ENCODE measurements around the gene FBXO42.
"Not testable (repeated sequence)": the region's sequence is repeated elsewhere in the genome, so short reads cannot be mapped to it uniquely, and the experiment has no call there.

The FBXO42 gene

GRCh38 chr1:16235347-16235746, 116.9 kb downstream of the FBXO42 start:
- peaks cover 18% of the 10 kb centered on the region for H3K4me1 ChIP-seq (ENCODE audit: control insufficient read depth, insufficient read depth, low read length)
- no peak overlapping the region for H3K4me3 ChIP-seq (ENCODE audit: low read length)
- no peak overlapping the region for H3K9ac ChIP-seq (ENCODE audit: low read length)
- no peaks in the 10 kb centered on the region for H3K9me3 ChIP-seq (ENCODE audit: control insufficient read depth, low read length)
- no peak for DNase-seq (ENCODE audit: low read depth)
- no peaks in the 10 kb centered on the region for H3K27me3 ChIP-seq (replicated peaks; ENCODE audit: control insufficient read depth, insufficient read depth, low read length)
- no peaks in the 10 kb centered on the region for H3K36me3 ChIP-seq (ENCODE audit: control insufficient read depth, insufficient read depth, low read length, severe bottlenecking)

DNA sequence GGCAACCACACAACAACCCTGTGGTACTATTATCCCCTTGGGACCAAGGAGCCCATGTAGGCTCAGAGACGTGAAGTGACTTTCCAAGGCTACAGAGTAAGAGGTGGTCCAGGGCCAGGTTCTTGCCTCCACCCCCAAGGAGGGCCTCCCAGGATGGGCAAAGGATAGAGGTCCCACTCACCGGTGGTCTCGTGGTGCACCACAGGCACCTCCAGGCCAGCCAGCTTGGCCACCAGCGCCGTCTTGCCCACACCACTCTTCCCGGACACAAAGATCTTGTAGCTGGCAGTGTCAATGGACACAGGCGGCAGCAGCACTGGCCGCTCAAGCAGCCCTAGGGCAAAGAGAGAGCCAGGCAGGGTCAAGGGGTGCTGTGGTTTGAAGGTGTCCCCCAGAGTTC, 118.8 kb downstream of the FBXO42 start:
- H3K9ac ChIP-seq (ENCODE audit: low read length) = no peak overlapping the region
- no peak for DNase-seq (ENCODE audit: low read depth)
- H3K36me3 ChIP-seq (ENCODE audit: control insufficient read depth, insufficient read depth, low read length, severe bottlenecking) = no peaks in the 10 kb centered on the region
- H3K4me3 ChIP-seq (ENCODE audit: low read length) = no peak overlapping the region
- peaks cover 1% of the 10 kb centered on the region for H3K27me3 ChIP-seq (replicated peaks; ENCODE audit: control insufficient read depth, insufficient read depth, low read length)
- peaks cover 18% of the 10 kb centered on the region for H3K4me1 ChIP-seq (ENCODE audit: control insufficient read depth, insufficient read depth, low read length)
- H3K9me3 ChIP-seq (ENCODE audit: control insufficient read depth, low read length) = no peaks in the 10 kb centered on the region

DNA sequence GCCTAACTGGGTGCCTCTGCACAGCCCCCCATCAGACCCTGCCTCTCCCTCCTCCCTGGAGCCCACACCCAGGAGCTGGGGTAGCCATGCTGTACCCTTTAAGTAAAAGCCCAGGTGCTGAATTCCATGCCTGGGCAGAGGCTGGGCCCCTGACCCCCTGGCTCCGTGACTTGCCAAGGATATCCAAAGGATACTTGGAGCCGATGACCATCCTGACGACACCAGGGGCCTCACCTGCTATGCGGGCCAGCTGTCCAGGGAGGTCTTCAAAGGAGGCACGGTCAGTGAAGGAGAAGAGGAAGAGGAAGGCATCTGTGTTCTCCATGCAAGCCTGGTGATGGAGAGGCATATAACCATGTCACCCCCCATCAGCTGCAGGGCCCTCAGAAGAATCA, 120.0 kb downstream of the FBXO42 start:
- no peaks in the 10 kb centered on the region for H3K9me3 ChIP-seq (ENCODE audit: control insufficient read depth, low read length)
- H3K27me3 ChIP-seq (replicated peaks; ENCODE audit: control insufficient read depth, insufficient read depth, low read length) = peaks cover 12% of the 10 kb centered on the region
- no peak for DNase-seq (ENCODE audit: low read depth)
- H3K4me1 ChIP-seq (ENCODE audit: control insufficient read depth, insufficient read depth, low read length) = peaks cover 11% of the 10 kb centered on the region
- H3K9ac ChIP-seq (ENCODE audit: low read length) = no peak overlapping the region
- H3K4me3 ChIP-seq (ENCODE audit: low read length) = no peak overlapping the region
- H3K36me3 ChIP-seq (ENCODE audit: control insufficient read depth, insufficient read depth, low read length, severe bottlenecking) = no peaks in the 10 kb centered on the region

GRCh38 chr1:16231331-16232315, 120.7 kb downstream of the FBXO42 start:
- H3K4me3 ChIP-seq (ENCODE audit: low read length) = no peak overlapping the region
- H3K9ac ChIP-seq (ENCODE audit: low read length) = no peak overlapping the region
- H3K4me1 ChIP-seq (ENCODE audit: control insufficient read depth, insufficient read depth, low read length) = peaks cover 6% of the 10 kb centered on the region
- H3K36me3 ChIP-seq (ENCODE audit: control insufficient read depth, insufficient read depth, low read length, severe bottlenecking) = no peaks in the 10 kb centered on the region
- H3K27me3 ChIP-seq (replicated peaks; ENCODE audit: control insufficient read depth, insufficient read depth, low read length) = peaks cover 13% of the 10 kb centered on the region
- no peak for DNase-seq (ENCODE audit: low read depth)
- H3K9me3 ChIP-seq (ENCODE audit: control insufficient read depth, low read length) = no peaks in the 10 kb centered on the region

DNA sequence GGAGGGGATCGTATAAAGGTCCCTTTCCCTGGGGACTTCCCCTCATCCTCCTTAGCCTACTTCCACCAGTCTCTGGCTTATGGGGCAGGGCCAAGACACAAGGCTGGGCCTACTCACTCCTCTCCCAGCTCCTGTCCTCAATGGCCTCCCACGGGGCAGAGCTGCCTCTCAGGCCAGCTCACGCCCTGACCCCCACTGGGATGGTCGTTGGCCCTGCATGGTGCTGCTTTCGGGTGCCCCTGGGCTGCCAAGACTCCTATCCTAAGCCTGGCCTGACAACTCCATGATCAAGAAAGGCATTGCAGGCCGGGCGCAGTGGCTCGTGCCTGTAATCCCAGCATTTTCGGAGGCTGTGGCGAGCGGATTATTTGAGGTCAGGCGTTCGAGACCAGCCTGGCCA, 121.5 kb downstream of the FBXO42 start:
- no peak overlapping the region for H3K9ac ChIP-seq (ENCODE audit: low read length)
- H3K36me3 ChIP-seq (ENCODE audit: control insufficient read depth, insufficient read depth, low read length, severe bottlenecking) = no peaks in the 10 kb centered on the region
- no peaks in the 10 kb centered on the region for H3K9me3 ChIP-seq (ENCODE audit: control insufficient read depth, low read length)
- H3K27me3 ChIP-seq (replicated peaks; ENCODE audit: control insufficient read depth, insufficient read depth, low read length) = peaks cover 21% of the 10 kb centered on the region
- no peak overlapping the region for H3K4me3 ChIP-seq (ENCODE audit: low read length)
- DNase-seq (ENCODE audit: low read depth) = no peak
- H3K4me1 ChIP-seq (ENCODE audit: control insufficient read depth, insufficient read depth, low read length) = no peaks in the 10 kb centered on the region

DNA sequence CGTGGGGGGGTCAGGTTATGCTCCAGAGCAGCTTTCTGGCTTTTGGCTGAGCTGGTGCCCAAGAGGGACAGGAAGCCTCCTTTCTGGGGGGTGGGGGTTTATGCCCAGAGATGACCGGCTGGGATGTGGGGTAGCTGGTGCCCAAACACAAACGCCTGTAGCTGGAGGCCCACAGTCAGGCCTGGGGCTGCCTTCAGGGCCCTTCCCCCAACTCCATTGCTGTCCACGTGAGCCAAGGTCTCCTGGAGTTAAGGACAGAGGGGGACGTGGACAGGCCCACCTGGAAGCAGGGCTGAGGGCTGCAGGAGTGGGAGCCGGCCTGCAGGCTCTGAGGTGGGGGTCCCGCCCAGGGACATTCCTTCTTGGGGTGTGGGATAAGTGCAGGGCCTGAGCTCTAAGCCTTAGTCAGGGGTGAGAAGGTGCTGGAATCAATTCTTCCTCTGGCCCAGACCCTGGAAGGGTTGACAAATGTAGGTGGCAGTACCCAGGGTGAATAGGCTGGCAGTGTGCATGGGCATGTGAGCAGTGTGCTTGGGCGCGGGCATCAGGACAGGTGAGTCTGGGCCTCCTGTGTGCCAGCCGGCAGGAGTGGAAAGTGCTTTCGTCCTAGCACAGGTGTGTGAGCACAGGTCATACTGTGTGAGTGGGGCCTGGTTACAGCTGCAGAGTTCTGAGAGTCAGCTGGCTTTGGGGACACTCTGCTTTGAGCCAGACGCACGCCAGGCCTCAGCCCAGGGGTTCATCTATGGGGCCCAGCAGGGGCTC, 122.1 kb downstream of the FBXO42 start:
- Histone ChIP-seq H3K9ac (ENCODE audit: low read length) (no peak overlapping the region), H3K27me3 (replicated peaks; ENCODE audit: control insufficient read depth, insufficient read depth, low read length) (peaks cover 21% of the 10 kb centered on the region), H3K4me3 (ENCODE audit: low read length) (no peak overlapping the region), H3K9me3 (ENCODE audit: control insufficient read depth, low read length) (no peaks in the 10 kb centered on the region), H3K36me3 (ENCODE audit: control insufficient read depth, insufficient read depth, low read length, severe bottlenecking) (no peaks in the 10 kb centered on the region), H3K4me1 (ENCODE audit: control insufficient read depth, insufficient read depth, low read length) (no peaks in the 10 kb centered on the region)
- no peak for DNase-seq (ENCODE audit: low read depth)

GRCh38 chr1:16226490-16227179, 125.6 kb downstream of the FBXO42 start:
- Histone ChIP-seq H3K4me3 (ENCODE audit: low read length) (peak overlapping the region; percentile 52), H3K36me3 (ENCODE audit: control insufficient read depth, insufficient read depth, low read length, severe bottlenecking) (no peaks in the 10 kb centered on the region), H3K4me1 (ENCODE audit: control insufficient read depth, insufficient read depth, low read length) (no peaks in the 10 kb centered on the region), H3K27me3 (replicated peaks; ENCODE audit: control insufficient read depth, insufficient read depth, low read length) (peaks cover 22% of the 10 kb centered on the region), H3K9ac (ENCODE audit: low read length) (no peak overlapping the region), H3K9me3 (ENCODE audit: control insufficient read depth, low read length) (no peaks in the 10 kb centered on the region)
- DNase-seq (ENCODE audit: low read depth) = no peak

DNA sequence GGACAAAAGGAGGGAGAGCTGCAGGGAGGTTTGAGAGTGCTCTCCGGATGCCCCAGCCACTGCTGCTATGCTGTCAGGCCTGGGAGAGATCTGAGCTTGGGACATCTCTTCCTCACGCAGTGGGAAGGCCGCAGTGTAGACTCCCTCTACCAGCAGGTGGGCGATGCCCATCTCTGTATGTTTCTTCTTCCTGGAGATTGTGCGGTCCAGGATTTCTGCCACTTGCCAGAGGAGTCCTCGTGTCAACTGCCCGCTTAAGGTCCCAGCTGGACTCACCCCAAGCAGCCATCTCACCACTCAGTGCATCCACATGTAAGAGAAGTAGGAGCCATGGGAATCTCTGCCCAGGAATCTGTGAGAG, 126.2 kb downstream of the FBXO42 start:
- no peak for DNase-seq (ENCODE audit: low read depth)
- Histone ChIP-seq H3K4me3 (ENCODE audit: low read length) (no peak overlapping the region), H3K27me3 (replicated peaks; ENCODE audit: control insufficient read depth, insufficient read depth, low read length) (peaks cover 27% of the 10 kb centered on the region)

GRCh38 chr1:16224472-16224871, 127.8 kb downstream of the FBXO42 start:
- Histone ChIP-seq H3K9me3 (ENCODE audit: control insufficient read depth, low read length) (no peaks in the 10 kb centered on the region), H3K4me3 (ENCODE audit: low read length) (no peak overlapping the region), H3K4me1 (ENCODE audit: control insufficient read depth, insufficient read depth, low read length) (no peaks in the 10 kb centered on the region), H3K9ac (ENCODE audit: low read length) (no peak overlapping the region), H3K36me3 (ENCODE audit: control insufficient read depth, insufficient read depth, low read length, severe bottlenecking) (no peaks in the 10 kb centered on the region), H3K27me3 (replicated peaks; ENCODE audit: control insufficient read depth, insufficient read depth, low read length) (peaks cover 27% of the 10 kb centered on the region)
- no peak for DNase-seq (ENCODE audit: low read depth)

More for the DNA sequence above, 126.2 kb downstream of the FBXO42 start:
- no peaks in the 10 kb centered on the region for H3K9me3 ChIP-seq (ENCODE audit: control insufficient read depth, low read length)
- H3K9ac ChIP-seq (ENCODE audit: low read length) = no peak overlapping the region
- H3K36me3 ChIP-seq (ENCODE audit: control insufficient read depth, insufficient read depth, low read length, severe bottlenecking) = no peaks in the 10 kb centered on the region
- H3K4me1 ChIP-seq (ENCODE audit: control insufficient read depth, insufficient read depth, low read length) = no peaks in the 10 kb centered on the region

DNA sequence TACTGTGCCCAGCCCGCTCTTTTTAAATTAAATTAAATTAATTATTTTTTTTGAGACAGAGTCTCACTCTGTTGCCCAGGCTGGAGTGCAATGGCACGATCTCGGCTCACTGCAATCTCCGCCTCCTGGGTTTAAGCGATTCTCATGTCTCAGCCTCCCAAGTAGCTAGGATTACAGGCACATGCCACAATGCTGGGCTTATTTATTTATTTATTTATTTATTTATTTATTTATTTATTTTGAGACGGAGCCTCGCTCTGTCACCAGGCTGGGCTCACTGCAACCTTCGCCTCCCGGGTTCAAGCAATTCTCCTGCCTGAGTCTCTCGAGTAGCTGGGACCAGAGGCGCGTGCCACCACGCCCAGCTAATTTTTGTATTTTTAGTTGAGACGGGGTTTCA, 129.6 kb downstream of the FBXO42 start:
- H3K27me3 ChIP-seq (replicated peaks; ENCODE audit: control insufficient read depth, insufficient read depth, low read length) = peaks cover 19% of the 10 kb centered on the region
- H3K9me3 ChIP-seq (ENCODE audit: control insufficient read depth, low read length); H3K36me3 ChIP-seq (ENCODE audit: control insufficient read depth, insufficient read depth, low read length, severe bottlenecking); DNase-seq (ENCODE audit: low read depth); H3K4me1 ChIP-seq (ENCODE audit: control insufficient read depth, insufficient read depth, low read length); H3K4me3 ChIP-seq (ENCODE audit: low read length); H3K9ac ChIP-seq (ENCODE audit: low read length): not testable (repeated sequence)

DNA sequence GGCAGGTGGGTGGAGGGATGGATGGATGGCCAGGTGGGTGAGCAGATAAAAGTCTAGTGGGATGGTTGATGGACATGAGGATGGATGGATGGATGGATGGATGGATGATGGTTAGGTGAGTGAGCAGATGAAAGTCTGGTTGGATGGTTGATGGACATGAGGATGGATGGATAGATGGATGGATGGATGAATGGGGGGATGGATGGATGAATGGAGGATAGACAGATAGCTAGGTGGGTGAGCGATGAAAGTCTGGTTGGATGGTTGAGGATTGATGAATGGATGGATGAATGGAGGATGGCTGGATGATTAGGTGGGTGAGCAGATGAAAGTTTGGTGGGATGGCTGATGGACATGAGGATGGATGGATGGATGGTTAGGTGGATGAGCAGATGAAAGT, 130.8 kb downstream of the FBXO42 start:
- Histone ChIP-seq H3K27me3 (replicated peaks; ENCODE audit: control insufficient read depth, insufficient read depth, low read length) (peaks cover 13% of the 10 kb centered on the region), H3K9me3 (ENCODE audit: control insufficient read depth, low read length) (no peaks in the 10 kb centered on the region), H3K4me1 (ENCODE audit: control insufficient read depth, insufficient read depth, low read length) (peaks cover 9% of the 10 kb centered on the region), H3K4me3 (ENCODE audit: low read length) (no peak overlapping the region), H3K36me3 (ENCODE audit: control insufficient read depth, insufficient read depth, low read length, severe bottlenecking) (no peaks in the 10 kb centered on the region), H3K9ac (ENCODE audit: low read length) (no peak overlapping the region)
- DNase-seq (ENCODE audit: low read depth) = no peak

All from adipocyte (in vitro differentiated cells).